Prostate gland (tissue), 2 donors: ENCODE data around the gene TMSB10. TPM values are rescaled to one million over a fixed set of nuclear protein-coding genes. Genes with fewer than 3 reads are reported as not detected.

ENCODE experiments used
- DNase-seq: peaks from one replicate; pipeline ENCODE4 v3.0.0-alpha.2; 2019; ENCODE audit warnings: low spot score
- H3K27ac ChIP-seq, 2 donors: fragments of 200-600 bp; sonication (generic); 2 replicates each; pipeline ENCODE4 v1.5.1; 2017 to 2019
- H3K27me3 ChIP-seq: fragments of 200-600 bp; sonication (generic); replicated peaks from 2 replicates; pipeline ENCODE4 v1.5.1; 2019; ENCODE audit not compliant: insufficient read depth
- H3K36me3 ChIP-seq, 2 donors: fragments of 200-600 bp; sonication (generic); 1 replicate in 1 of 2; 2 replicates in 1 of 2; pipeline versions ENCODE4 v1.5.1 to v1.8.1; 2017 to 2019
- H3K4me1 ChIP-seq: fragments of 200-600 bp; sonication (generic); replicated peaks from 2 replicates; pipeline ENCODE4 v1.5.1; 2019
- H3K4me3 ChIP-seq, 2 donors: fragments of 200-600 bp; sonication (generic); 2 replicates each; pipeline ENCODE4 v1.5.1; 2017 to 2019
- H3K9me3 ChIP-seq: fragments of 200-600 bp; sonication (generic); 2 replicates; pipeline ENCODE4 v1.5.1; 2017
- CTCF ChIP-seq, 4 experiments: fragments of 200-600 bp in 2 of 4; fragments of 450-650 bp in 2 of 4; sonication (generic) in 2 of 4; IDR thresholded peaks; 1 replicate in 3 of 4; 2 replicates in 1 of 4; pipeline ENCODE4 v1.5.1; 2016 to 2019; ENCODE audit warnings: antibody characterized with exemption in 4 of 4, mild to moderate bottlenecking in 2 of 4, moderate library complexity in 2 of 4
- POLR2A ChIP-seq: fragments of 450-650 bp; IDR thresholded peaks from one replicate; pipeline ENCODE4 v1.6.1; 2016; ENCODE audit warnings: antibody characterized with exemption, mild to moderate bottlenecking
- POLR2AphosphoS5 ChIP-seq: sonication (generic); formaldehyde crosslinking; IDR thresholded peaks from one replicate; pipeline ENCODE4 v1.6.1; 2017; ENCODE audit warnings: antibody characterized with exemption
- WGBS: methylation state at CpG from one replicate; pipeline ENCODE4 v1.1.5; 2018; 5-methylcytosine and 5-hydroxymethylcytosine counted together
- intact Hi-C: fragments of 100-400 bp; cut with DNase I; formaldehyde crosslinking; loops from one replicate; pipeline ENCODE4 v1.14.2; 2022
- total RNA-seq, 2 donors: library from RNA; depleted of rRNA; stranded (reverse); fragments of >200 nt; gene quantifications; one replicate each; pipeline ENCODE4 v1.1.0, GENCODE V29; 2016

The TMSB10 gene
- total RNA-seq, 2 donors from 2014 or later: 1,100 to 3,014 TPM

- Histone ChIP-seq H3K9me3 (no peaks in the 10 kb centered on the region), H3K27ac (peak overlapping the region; percentile 84 to 89), H3K4me3 (peak overlapping the region; percentile 84 to 94), H3K36me3 (no peaks in the 10 kb centered on the region), H3K27me3 (no peaks in the 10 kb centered on the region), H3K4me1 (no peaks in the 10 kb centered on the region)
- DNase-seq: peak; percentile 61
- TF ChIP-seq POLR2A: peak; percentile 33
- TF ChIP-seq POLR2AphosphoS5: peak; percentile 61
- TF ChIP-seq CTCF (IDR thresholded peaks at IDR 0.05): no peak
- under 1% methylated on average over 16 of the region's 21 CpGs for WGBS
- intact Hi-C loops: no loop called here
These were observed 710 bp upstream of the TMSB10 start for GRCh38 chr2:84904717-84905174.

- Histone ChIP-seq H3K27ac (peak overlapping the region; percentile 84 to 89), H3K36me3 (no peaks in the 10 kb centered on the region), H3K9me3 (no peaks in the 10 kb centered on the region), H3K27me3 (no peaks in the 10 kb centered on the region), H3K4me3 (peak overlapping the region; percentile 84 to 94), H3K4me1 (no peaks in the 10 kb centered on the region)
- WGBS: under 1% methylated on average over 38 of the region's 38 CpGs
- intact Hi-C loops: no loop called here
- no peak for DNase-seq
- TF ChIP-seq CTCF (IDR thresholded peaks at IDR 0.05) (no peak), POLR2A (no peak), POLR2AphosphoS5 (no peak)
These were observed 848 bp downstream of the TMSB10 start for GRCh38 chr2:84906108-84906899.

GRCh38 chr2:84906900-84907714 is 1.7 kb downstream of the TMSB10 start:
- H3K9me3 ChIP-seq: no peaks in the 10 kb centered on the region
- intact Hi-C loops: no loop called here
- TF ChIP-seq CTCF (IDR thresholded peaks at IDR 0.05): no peak
- TF ChIP-seq POLR2A: peak; percentile 21
- peak overlapping the region; percentile 84 to 89 for H3K27ac ChIP-seq
- 9% methylated on average over 15 of the region's 15 CpGs for WGBS
- no peaks in the 10 kb centered on the region for H3K36me3 ChIP-seq
- H3K4me3 ChIP-seq: peak overlapping the region; percentile 84 to 94
- H3K27me3 ChIP-seq: no peaks in the 10 kb centered on the region
- no peaks in the 10 kb centered on the region for H3K4me1 ChIP-seq
- DNase-seq: no peak

GRCh38 chr2:84908948-84909713 is 3.7 kb downstream of the TMSB10 start:
- intact Hi-C loops: no loop called here
- 100% methylated on average over 2 of the region's 2 CpGs for WGBS
- no peaks in the 10 kb centered on the region for H3K9me3 ChIP-seq
- no peaks in the 10 kb centered on the region for H3K36me3 ChIP-seq
- no peaks in the 10 kb centered on the region for H3K27me3 ChIP-seq
- H3K4me1 ChIP-seq: no peaks in the 10 kb centered on the region
- DNase-seq: no peak
- TF ChIP-seq CTCF (IDR thresholded peaks at IDR 0.05) (no peak), POLR2AphosphoS5 (no peak), POLR2A (no peak)
- H3K4me3 ChIP-seq: no peak overlapping the region
- no peak overlapping the region for H3K27ac ChIP-seq
